Loucy (cell line): ENCODE data around the gene SPIN1.
A peak's percentile ranks its signal among the peaks of the same experiment; 100 is the strongest.

Experiments
- H2AFZ ChIP-seq: fragments of 200-600 bp; sonication (generic); 2 replicates; pipeline ENCODE4 v1.6.0; 2016; ENCODE audit warnings: antibody characterized with exemption, mild to moderate bottlenecking, low read length, moderate library complexity
- H3F3A ChIP-seq: fragments of 200-600 bp; 2 replicates; pipeline ENCODE4 v1.6.0; 2016; ENCODE audit warnings: antibody characterized with exemption, low read depth, mild to moderate bottlenecking
- H3K27me3 ChIP-seq: fragments of 200-600 bp; sonication (generic); 2 replicates; pipeline ENCODE4 v1.6.1; 2014; ENCODE audit warnings: low read length, mild to moderate bottlenecking; ENCODE audit not compliant: insufficient read depth, poor library complexity, severe bottlenecking
- H3K36me3 ChIP-seq: fragments of 200-600 bp; sonication (generic); 2 replicates; pipeline ENCODE4 v1.6.1; 2016; ENCODE audit warnings: low read length; ENCODE audit not compliant: insufficient read depth
- H3K4me1 ChIP-seq: fragments of 200-600 bp; sonication (generic); 2 replicates; pipeline ENCODE4 v1.5.1; 2014; ENCODE audit warnings: low read length, mild to moderate bottlenecking; ENCODE audit not compliant: insufficient read depth, poor library complexity, severe bottlenecking
- H3K4me2 ChIP-seq: fragments of 200-600 bp; sonication (generic); 2 replicates; pipeline ENCODE4 v1.6.0; 2014; ENCODE audit warnings: antibody characterized with exemption, low read length, low read depth, mild to moderate bottlenecking; ENCODE audit not compliant: poor library complexity, severe bottlenecking
- H3K4me3 ChIP-seq: fragments of 200-600 bp; sonication (generic); 2 replicates; pipeline ENCODE4 v1.5.1; 2014; ENCODE audit warnings: low read length, mild to moderate bottlenecking, mixed read lengths; ENCODE audit not compliant: poor library complexity, severe bottlenecking
- H3K79me2 ChIP-seq: fragments of 200-600 bp; sonication (generic); 2 replicates; pipeline ENCODE4 v1.6.1; 2014; ENCODE audit warnings: low read length; ENCODE audit not compliant: insufficient read depth
- H3K9ac ChIP-seq: fragments of 200-600 bp; sonication (generic); 2 replicates; pipeline ENCODE4 v1.6.0; 2014; ENCODE audit warnings: mild to moderate bottlenecking, low read depth, low read length, moderate library complexity; ENCODE audit not compliant: poor library complexity, severe bottlenecking
- H3K9me2 ChIP-seq: fragments of 200-600 bp; sonication (generic); replicated peaks from 2 replicates; pipeline ENCODE4 v1.6.1; 2016; ENCODE audit warnings: low read depth, low read length, mixed read lengths
- H3K9me3 ChIP-seq: fragments of 200-600 bp; sonication (generic); 2 replicates; pipeline ENCODE4 v1.6.1; 2014; ENCODE audit warnings: mild to moderate bottlenecking, antibody characterized with exemption, low read length, low read depth; ENCODE audit not compliant: insufficient read depth
- H4K20me1 ChIP-seq: fragments of 200-600 bp; sonication (generic); 2 replicates; pipeline ENCODE4 v1.6.0; 2014; ENCODE audit warnings: antibody characterized with exemption, low read length, mild to moderate bottlenecking; ENCODE audit not compliant: insufficient read depth, poor library complexity, severe bottlenecking
- EZH2phosphoT487 ChIP-seq: fragments of 200-600 bp; IDR thresholded peaks from 2 replicates; pipeline ENCODE4 v1.6.1; 2018; ENCODE audit warnings: antibody characterized with exemption, mild to moderate bottlenecking, moderate library complexity, borderline replicate concordance
- TF ChIP-seq, protein P1 (sequence below): fragments of 200-600 bp; sonication (generic); conservative IDR thresholded peaks from 2 replicates; pipeline ENCODE4 v1.5.1; 2014; ENCODE audit warnings: mild to moderate bottlenecking, antibody characterized with exemption, low read length

Gene SPIN1

DNA sequence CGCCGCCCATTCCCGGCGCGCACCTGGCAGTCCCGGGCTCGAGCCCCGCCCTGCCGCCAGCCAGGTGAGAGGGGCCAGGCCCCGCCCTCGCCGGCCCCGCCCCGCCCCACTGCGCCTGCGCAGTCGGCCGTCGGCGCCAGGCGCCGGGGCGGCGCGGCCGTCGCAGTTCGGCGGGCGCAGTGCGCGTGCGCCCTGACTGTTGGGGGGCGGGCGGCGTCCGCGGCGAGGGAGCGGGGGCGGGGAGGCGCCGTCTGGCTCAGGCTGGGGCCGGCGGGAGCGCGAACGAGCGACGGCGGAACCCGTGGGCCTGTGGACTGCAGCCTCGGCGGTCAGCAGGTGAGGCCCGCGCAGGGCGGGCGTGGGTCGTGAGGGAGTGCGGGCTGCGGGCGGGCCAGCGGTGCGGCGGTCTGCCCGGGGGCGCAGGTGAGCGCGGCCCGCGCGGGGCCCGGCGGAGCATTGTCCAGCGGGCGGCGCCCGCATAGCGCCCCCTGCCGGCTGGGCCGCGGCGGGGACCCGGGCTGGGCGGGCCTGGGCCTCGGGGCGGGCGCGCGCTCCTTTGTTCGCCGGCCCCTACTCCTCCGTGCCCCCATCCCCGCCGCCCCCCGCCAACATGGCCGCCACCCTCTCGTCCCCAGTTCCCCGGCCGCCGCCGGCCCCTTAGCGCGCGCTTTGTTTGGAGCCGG, at the start of gene SPIN1:
Gene SPIN1, plus strand, starts transcription at position 242 of the 683 bp plus-strand sequence. CDS start 38,096 bp downstream, outside the sequence.
- no peak for TF ChIP-seq EZH2phosphoT487
- TF ChIP-seq, protein P1, sequence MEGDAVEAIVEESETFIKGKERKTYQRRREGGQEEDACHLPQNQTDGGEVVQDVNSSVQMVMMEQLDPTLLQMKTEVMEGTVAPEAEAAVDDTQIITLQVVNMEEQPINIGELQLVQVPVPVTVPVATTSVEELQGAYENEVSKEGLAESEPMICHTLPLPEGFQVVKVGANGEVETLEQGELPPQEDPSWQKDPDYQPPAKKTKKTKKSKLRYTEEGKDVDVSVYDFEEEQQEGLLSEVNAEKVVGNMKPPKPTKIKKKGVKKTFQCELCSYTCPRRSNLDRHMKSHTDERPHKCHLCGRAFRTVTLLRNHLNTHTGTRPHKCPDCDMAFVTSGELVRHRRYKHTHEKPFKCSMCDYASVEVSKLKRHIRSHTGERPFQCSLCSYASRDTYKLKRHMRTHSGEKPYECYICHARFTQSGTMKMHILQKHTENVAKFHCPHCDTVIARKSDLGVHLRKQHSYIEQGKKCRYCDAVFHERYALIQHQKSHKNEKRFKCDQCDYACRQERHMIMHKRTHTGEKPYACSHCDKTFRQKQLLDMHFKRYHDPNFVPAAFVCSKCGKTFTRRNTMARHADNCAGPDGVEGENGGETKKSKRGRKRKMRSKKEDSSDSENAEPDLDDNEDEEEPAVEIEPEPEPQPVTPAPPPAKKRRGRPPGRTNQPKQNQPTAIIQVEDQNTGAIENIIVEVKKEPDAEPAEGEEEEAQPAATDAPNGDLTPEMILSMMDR, result no peak
- Histone ChIP-seq H2AFZ (peak within 1 kb of the TSS; percentile 73), H3K36me3 (no peaks in the 10 kb centered on the region), H4K20me1 (peaks cover 45% of the 10 kb centered on the region), H3K9me3 (no peaks in the 10 kb centered on the region), H3K79me2 (peaks cover 45% of the 10 kb centered on the region), H3K4me2 (peak within 1 kb of the TSS; percentile 100), H3K9ac (peak within 1 kb of the TSS; percentile 91), H3K4me3 (peak within 1 kb of the TSS; percentile 99), H3K4me1 (peaks cover 50% of the 10 kb centered on the region), H3K27me3 (no peaks in the 10 kb centered on the region), H3F3A (no peaks in the 10 kb centered on the region), H3K9me2 (no peaks in the 10 kb centered on the region)

DNA sequence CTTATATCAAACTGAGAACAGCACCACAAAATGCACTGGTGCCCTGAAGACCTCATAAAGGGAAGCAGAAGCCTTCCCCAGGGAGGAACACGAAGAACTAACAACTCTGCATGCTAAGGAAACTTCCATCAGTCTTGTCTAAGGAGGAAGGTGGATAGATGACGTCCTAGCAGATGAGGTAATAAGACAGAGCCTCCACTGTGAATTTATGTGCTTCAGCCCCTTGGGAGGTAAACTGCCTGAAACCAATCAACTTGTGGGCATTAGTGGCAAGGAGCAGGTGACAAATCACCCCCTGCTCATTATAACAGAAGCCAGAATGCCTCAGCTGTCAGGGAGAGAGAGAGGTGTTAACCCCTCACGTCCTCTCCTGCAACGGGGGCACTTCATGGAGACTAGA, 48.9 kb upstream of the SPIN1 start:
- Histone ChIP-seq H3K27me3 (no peaks in the 10 kb centered on the region), H3K4me3 (peak overlapping the region; percentile 18), H3K4me1 (peaks cover 38% of the 10 kb centered on the region), H3K9me3 (no peaks in the 10 kb centered on the region), H4K20me1 (no peaks in the 10 kb centered on the region), H3F3A (peaks cover 2% of the 10 kb centered on the region; the same call in 1 of the 2 replicates), H3K9me2 (no peaks in the 10 kb centered on the region), H3K79me2 (no peaks in the 10 kb centered on the region), H3K9ac (peak overlapping the region; percentile 52), H3K4me2 (peak overlapping the region; percentile 64), H3K36me3 (no peaks in the 10 kb centered on the region), H2AFZ (peak overlapping the region; percentile 65)
- TF ChIP-seq, protein P1, result no peak
- TF ChIP-seq EZH2phosphoT487, result no peak

DNA sequence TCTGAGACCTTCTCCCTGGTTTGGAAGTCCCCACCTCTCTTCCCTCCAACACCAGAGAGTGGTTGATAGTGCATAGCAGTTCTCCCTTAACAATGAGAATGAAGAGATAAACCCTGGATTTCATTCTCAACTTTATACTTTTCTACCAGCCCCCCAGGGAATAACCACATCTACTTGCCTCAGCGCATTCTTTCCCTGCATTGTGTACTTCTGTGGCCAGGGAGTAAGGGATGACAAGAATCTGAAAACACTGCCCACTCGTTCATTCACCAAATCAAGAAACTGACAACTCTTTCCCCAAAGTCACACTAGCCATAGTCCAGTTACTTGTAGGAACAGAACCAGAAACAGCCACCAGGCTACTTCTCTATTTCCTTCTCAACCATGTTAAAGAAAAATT, 46.0 kb upstream of the SPIN1 start:
- Histone ChIP-seq H3K36me3 (no peaks in the 10 kb centered on the region), H3F3A (peaks cover 2% of the 10 kb centered on the region; the same call in 1 of the 2 replicates), H2AFZ (peak overlapping the region; percentile 61), H3K9me3 (no peaks in the 10 kb centered on the region), H3K4me1 (peaks cover 38% of the 10 kb centered on the region), H3K4me2 (no peak overlapping the region), H3K79me2 (no peaks in the 10 kb centered on the region), H3K9ac (no peak overlapping the region), H3K27me3 (no peaks in the 10 kb centered on the region), H4K20me1 (no peaks in the 10 kb centered on the region), H3K9me2 (no peaks in the 10 kb centered on the region), H3K4me3 (no peak overlapping the region)
- TF ChIP-seq EZH2phosphoT487, result no peak
- TF ChIP-seq, protein P1, result no peak
